Measurements from ENCODE around the gene JPH2.

DNA sequence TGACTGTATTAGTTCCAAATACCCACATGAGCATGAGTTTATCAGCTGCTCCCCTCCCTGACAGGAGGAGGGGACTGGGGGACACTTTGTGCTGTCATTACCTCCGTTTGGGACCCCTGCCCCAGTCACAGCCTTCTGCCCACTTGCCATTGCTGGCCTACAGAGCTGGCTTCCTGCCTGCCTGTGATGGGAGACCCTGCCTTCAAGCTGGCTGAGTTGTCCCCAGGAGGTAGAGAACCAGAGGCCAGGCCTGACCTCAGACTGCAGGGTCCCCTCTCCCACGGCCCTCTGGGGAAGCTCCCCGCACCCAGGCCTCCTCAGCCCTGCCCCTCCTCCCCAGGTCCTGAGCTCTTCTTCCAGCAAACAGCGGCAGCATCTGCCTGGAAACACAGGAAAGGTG, 105.5 kb downstream of the JPH2 start:
- TF ChIP-seq, protein P1, sequence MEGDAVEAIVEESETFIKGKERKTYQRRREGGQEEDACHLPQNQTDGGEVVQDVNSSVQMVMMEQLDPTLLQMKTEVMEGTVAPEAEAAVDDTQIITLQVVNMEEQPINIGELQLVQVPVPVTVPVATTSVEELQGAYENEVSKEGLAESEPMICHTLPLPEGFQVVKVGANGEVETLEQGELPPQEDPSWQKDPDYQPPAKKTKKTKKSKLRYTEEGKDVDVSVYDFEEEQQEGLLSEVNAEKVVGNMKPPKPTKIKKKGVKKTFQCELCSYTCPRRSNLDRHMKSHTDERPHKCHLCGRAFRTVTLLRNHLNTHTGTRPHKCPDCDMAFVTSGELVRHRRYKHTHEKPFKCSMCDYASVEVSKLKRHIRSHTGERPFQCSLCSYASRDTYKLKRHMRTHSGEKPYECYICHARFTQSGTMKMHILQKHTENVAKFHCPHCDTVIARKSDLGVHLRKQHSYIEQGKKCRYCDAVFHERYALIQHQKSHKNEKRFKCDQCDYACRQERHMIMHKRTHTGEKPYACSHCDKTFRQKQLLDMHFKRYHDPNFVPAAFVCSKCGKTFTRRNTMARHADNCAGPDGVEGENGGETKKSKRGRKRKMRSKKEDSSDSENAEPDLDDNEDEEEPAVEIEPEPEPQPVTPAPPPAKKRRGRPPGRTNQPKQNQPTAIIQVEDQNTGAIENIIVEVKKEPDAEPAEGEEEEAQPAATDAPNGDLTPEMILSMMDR (IDR thresholded peaks at IDR 0.05; ENCODE audit: low read length) = no peak
- TF ChIP-seq EZH2phosphoT487 (IDR thresholded peaks at IDR 0.05; ENCODE audit: low read length) (no peak), EZH2 (optimal IDR thresholded peaks at IDR 0.05; ENCODE audit: low read depth, low read length) (no peak)
